Activated CD8-positive, alpha-beta memory T cell treated with anti-CD3 and anti-CD28 coated beads, Interleukin-2, amount 50 U/mL, for 48 hours (primary cell): ENCODE data around the gene CRYL1.

Experiments
- DNase-seq: peaks from one replicate; pipeline ENCODE4 v3.0.0-alpha.2; 2020

Gene CRYL1

GRCh38 chr13:20491926-20492435 is 33.7 kb downstream of the CRYL1 start:
- no peak for DNase-seq

GRCh38 chr13:20489185-20489820 is 36.4 kb downstream of the CRYL1 start:
- DNase-seq, result peak; percentile 65

GRCh38 chr13:20487927-20488326 is 37.7 kb downstream of the CRYL1 start:
- no peak for DNase-seq

GRCh38 chr13:20482787-20483186 is 42.9 kb downstream of the CRYL1 start:
- DNase-seq, result no peak

GRCh38 chr13:20482275-20482761 is 43.3 kb downstream of the CRYL1 start:
- DNase-seq, result no peak

GRCh38 chr13:20477394-20477793 is 48.3 kb downstream of the CRYL1 start:
- DNase-seq, result no peak

GRCh38 chr13:20475927-20476691 is 49.5 kb downstream of the CRYL1 start:
- DNase-seq, result peak; percentile 75

GRCh38 chr13:20474515-20474914 is 51.1 kb downstream of the CRYL1 start:
- no peak for DNase-seq

GRCh38 chr13:20473888-20474287 is 51.8 kb downstream of the CRYL1 start:
- DNase-seq, result no peak

- no peak for DNase-seq
Measured at GRCh38 chr13:20473139-20473538, 52.5 kb downstream of the CRYL1 start.

GRCh38 chr13:20472531-20472930 is 53.1 kb downstream of the CRYL1 start:
- DNase-seq, result no peak

- no peak for DNase-seq
Measured at GRCh38 chr13:20470136-20470535, 55.5 kb downstream of the CRYL1 start.

GRCh38 chr13:20466371-20466770 is 59.3 kb downstream of the CRYL1 start:
- no peak for DNase-seq

GRCh38 chr13:20465218-20465879 is 60.3 kb downstream of the CRYL1 start:
- DNase-seq, result no peak

GRCh38 chr13:20462921-20463320 is 62.7 kb downstream of the CRYL1 start:
- no peak for DNase-seq

- no peak for DNase-seq
Measured at GRCh38 chr13:20462533-20462915, 63.1 kb downstream of the CRYL1 start.

GRCh38 chr13:20461860-20462532 is 63.7 kb downstream of the CRYL1 start:
- DNase-seq, result no peak

GRCh38 chr13:20461481-20461859 is 64.2 kb downstream of the CRYL1 start:
- no peak for DNase-seq

GRCh38 chr13:20460761-20461160 is 64.9 kb downstream of the CRYL1 start:
- DNase-seq, result no peak

- DNase-seq, result no peak
Measured at GRCh38 chr13:20457670-20458069, 68.0 kb downstream of the CRYL1 start.

- no peak for DNase-seq
Measured at GRCh38 chr13:20456737-20457136, 68.9 kb downstream of the CRYL1 start.

GRCh38 chr13:20451397-20451796 is 74.3 kb downstream of the CRYL1 start:
- no peak for DNase-seq

GRCh38 chr13:20448470-20448869 is 77.2 kb downstream of the CRYL1 start:
- no peak for DNase-seq
